ENCODE measurements around the gene FCN1. TPM values are rescaled to one million over a fixed set of nuclear protein-coding genes. Genes with fewer than 3 reads are reported as not detected.

The FCN1 gene
- polyA plus RNA-seq, 1 of the 3 experiments (the other 2 are of a cell fraction) = not detected

- WGBS (ENCODE audit: low lambda C conversion rate) = 75% methylated on average over 7 of the region's 7 CpGs
- Histone ChIP-seq H3K9ac (no peak overlapping the region), H3F3A (replicated peaks; ENCODE audit: insufficient read depth) (no peaks in the 10 kb centered on the region), H3K27me3 (ENCODE audit: insufficient read depth) (no peaks in the 10 kb centered on the region), H3K27ac (ENCODE audit: low read depth in 2 of 2, low read length in 1 of 2) (no peak overlapping the region), H3K4me3 (ENCODE audit: low read depth in 2 of 2, low read length in 1 of 2) (no peak overlapping the region), H2AFZ (ENCODE audit: low read depth) (no peak overlapping the region), H3K79me2 (ENCODE audit: insufficient read depth) (no peaks in the 10 kb centered on the region), H3K4me2 (no peak overlapping the region), H3K9me2 (no peaks in the 10 kb centered on the region), H4K20me1 (ENCODE audit: insufficient read depth) (0 out of 2 replicates have a peak, but pooled peaks cover 4% of the 10 kb centered on the region), H3K9me3 (no peaks in the 10 kb centered on the region), H3K36me3 (replicated peaks in 1 of 2; ENCODE audit: control insufficient read depth in 1 of 2, insufficient read depth in 2 of 2, low read length in 1 of 2) (no peaks in the 10 kb centered on the region), H3K4me1 (ENCODE audit: control insufficient read depth in 1 of 2, insufficient read depth in 2 of 2, low read depth in 1 of 2, low read length in 1 of 2) (peaks cover 0 to 9% of the 10 kb centered on the region in 2 experiments; a peak in 2 of 4 replicates)
- ChIA-PET POLR2A (no interaction called here), CTCF (no interaction called here)
- DNase-seq = no peak
- TF ChIP-seq NFIC (IDR thresholded peaks at IDR 0.05; ENCODE audit: borderline replicate concordance) = no peak
- no peak for TF ChIP-seq RAD21 (IDR thresholded peaks at IDR 0.05; ENCODE audit: low read length)
- no peak for TF ChIP-seq POLR2AphosphoS5 (IDR thresholded peaks at IDR 0.05; ENCODE audit: low read depth, low read length)
- no peak for TF ChIP-seq TEAD4 (IDR thresholded peaks at IDR 0.05; ENCODE audit: borderline replicate concordance, insufficient read depth)
- no peak for TF ChIP-seq ZBTB33 (IDR thresholded peaks at IDR 0.05; ENCODE audit: borderline replicate concordance, low read depth)
- TF ChIP-seq MEF2A (IDR thresholded peaks at IDR 0.05; ENCODE audit: borderline replicate concordance, low read depth) = no peak
- TF ChIP-seq TCF12 (IDR thresholded peaks at IDR 0.05) = no peak
- no peak for TF ChIP-seq FOXJ3 (CRISPR knock-in tag; IDR thresholded peaks at IDR 0.05)
- TF ChIP-seq, protein P1, sequence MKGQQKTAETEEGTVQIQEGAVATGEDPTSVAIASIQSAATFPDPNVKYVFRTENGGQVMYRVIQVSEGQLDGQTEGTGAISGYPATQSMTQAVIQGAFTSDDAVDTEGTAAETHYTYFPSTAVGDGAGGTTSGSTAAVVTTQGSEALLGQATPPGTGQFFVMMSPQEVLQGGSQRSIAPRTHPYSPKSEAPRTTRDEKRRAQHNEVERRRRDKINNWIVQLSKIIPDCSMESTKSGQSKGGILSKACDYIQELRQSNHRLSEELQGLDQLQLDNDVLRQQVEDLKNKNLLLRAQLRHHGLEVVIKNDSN (IDR thresholded peaks at IDR 0.05; ENCODE audit: borderline replicate concordance, low read depth) = no peak
- no peak for TF ChIP-seq SIN3A (IDR thresholded peaks at IDR 0.05; ENCODE audit: borderline replicate concordance, low read depth, low read length)
- no peak for TF ChIP-seq CHD2 (IDR thresholded peaks at IDR 0.05; ENCODE audit: low read length, partially characterized antibody)
- TF ChIP-seq PBX3 (IDR thresholded peaks at IDR 0.05) = no peak
- TF ChIP-seq, protein P2, sequence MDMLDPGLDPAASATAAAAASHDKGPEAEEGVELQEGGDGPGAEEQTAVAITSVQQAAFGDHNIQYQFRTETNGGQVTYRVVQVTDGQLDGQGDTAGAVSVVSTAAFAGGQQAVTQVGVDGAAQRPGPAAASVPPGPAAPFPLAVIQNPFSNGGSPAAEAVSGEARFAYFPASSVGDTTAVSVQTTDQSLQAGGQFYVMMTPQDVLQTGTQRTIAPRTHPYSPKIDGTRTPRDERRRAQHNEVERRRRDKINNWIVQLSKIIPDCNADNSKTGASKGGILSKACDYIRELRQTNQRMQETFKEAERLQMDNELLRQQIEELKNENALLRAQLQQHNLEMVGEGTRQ (IDR thresholded peaks at IDR 0.05; ENCODE audit: borderline replicate concordance, low read depth, low read length) = no peak
- TF ChIP-seq FOXM1 (IDR thresholded peaks at IDR 0.05; ENCODE audit: low read depth) = no peak
Measured at GRCh38 chr9:134894136-134894860, 23.4 kb downstream of the FCN1 start.

Measured in SK-N-SH (cell line).